ENCODE results near the gene BPHL.

DNA sequence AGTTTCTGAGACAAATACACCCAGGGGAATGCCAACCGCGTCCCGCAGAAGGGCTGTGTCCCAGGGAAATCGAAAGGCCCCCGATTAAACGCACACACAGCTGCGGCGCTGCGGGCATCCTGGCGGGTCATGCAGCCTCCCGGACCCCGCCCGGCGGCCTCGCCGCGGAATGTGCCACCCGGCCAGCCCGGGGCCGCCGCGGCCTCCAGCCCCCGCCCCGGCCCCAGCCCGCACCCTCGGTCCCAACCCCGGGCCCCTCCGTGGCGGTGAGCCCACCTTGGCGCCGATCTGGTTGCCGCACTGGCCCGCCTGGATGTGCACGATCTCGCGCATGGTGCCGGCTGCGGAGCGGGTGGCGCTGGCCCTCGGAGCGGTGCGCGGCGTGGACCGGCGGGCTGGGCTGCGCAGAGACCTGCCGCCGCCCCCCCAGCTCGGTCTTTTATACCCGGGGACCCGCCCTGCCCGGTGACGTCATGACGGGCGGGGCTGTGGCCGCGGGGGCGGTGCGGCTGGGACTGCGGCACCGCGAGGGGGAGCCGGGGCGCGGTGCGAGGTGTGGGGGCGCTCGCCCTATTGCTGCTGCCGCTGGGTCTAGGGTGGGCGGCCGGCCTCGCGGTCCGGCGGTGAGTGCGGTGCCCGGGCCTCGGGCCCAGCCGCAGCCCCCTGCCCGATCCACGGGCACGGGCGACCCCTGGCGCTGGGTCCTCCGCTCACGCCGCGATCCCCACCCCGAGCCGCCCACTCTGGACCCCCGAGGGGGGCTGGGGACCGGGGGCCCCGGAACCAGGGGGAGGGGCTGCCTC, 38.8 kb downstream of the BPHL start, which contains the start of gene TUBB2A:
- TF ChIP-seq EZH2 (IDR thresholded peaks at IDR 0.05; ENCODE audit: borderline replicate concordance, low read depth, low read length, severe bottlenecking) = no peak
- TF ChIP-seq, protein P1, sequence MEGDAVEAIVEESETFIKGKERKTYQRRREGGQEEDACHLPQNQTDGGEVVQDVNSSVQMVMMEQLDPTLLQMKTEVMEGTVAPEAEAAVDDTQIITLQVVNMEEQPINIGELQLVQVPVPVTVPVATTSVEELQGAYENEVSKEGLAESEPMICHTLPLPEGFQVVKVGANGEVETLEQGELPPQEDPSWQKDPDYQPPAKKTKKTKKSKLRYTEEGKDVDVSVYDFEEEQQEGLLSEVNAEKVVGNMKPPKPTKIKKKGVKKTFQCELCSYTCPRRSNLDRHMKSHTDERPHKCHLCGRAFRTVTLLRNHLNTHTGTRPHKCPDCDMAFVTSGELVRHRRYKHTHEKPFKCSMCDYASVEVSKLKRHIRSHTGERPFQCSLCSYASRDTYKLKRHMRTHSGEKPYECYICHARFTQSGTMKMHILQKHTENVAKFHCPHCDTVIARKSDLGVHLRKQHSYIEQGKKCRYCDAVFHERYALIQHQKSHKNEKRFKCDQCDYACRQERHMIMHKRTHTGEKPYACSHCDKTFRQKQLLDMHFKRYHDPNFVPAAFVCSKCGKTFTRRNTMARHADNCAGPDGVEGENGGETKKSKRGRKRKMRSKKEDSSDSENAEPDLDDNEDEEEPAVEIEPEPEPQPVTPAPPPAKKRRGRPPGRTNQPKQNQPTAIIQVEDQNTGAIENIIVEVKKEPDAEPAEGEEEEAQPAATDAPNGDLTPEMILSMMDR (IDR thresholded peaks at IDR 0.05; ENCODE audit: borderline replicate concordance, extremely low read depth, low read length, poor library complexity, severe bottlenecking) = peak; percentile 53
